Measurements from ENCODE around the gene MBD3L5. TPM values are rescaled to one million over a fixed set of nuclear protein-coding genes. Genes with fewer than 3 reads are reported as not detected.
"Not testable (repeated sequence)": the region's sequence is repeated elsewhere in the genome, so short reads cannot be mapped to it uniquely, and the experiment has no call there.

MBD3L5 gene
- total and polyA plus RNA-seq, 2 donors (not counting 3 experiments of a cell fraction or from before 2014, with no cell fraction given) = not detected

DNA sequence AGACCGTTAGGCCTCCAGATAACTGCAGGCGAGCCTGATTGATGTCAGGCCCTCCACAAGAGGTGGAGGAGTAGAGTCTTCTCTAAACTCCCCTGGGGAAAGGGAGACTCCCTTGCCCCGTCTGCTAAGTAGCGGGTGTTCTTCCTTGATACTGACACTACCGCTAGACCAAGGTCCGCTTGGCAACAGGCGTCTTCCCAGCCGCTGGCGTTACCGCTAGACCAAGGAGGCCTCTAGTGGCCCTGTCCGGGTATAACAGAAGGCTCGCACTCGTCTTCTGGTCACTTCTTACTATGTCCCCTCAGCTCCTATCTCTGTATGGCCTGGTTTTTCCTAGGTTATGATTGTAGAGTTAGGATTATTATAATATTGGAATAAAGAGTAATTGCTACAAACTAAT, 36.7 kb downstream of the MBD3L5 start:
- POLR2A ChIA-PET = not testable (repeated sequence)

DNA sequence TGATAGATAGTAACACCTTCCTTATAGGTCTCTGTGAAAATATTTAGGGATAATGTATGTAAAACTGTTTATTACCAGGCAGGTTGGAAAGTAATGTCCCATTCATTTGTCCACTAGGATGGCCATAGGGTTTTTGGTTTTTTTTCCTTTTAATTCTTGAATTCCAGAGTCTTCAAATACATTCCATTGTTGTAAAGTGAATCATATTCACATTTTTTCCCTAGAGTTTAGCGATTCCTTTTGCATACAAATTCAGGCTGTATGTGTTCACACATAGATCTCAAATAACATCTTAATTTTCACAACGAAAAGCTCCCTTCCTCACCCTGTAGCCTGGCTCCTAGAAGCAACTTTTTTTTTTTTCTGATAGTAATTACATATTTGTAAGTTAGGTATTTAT, 37.3 kb downstream of the MBD3L5 start:
- Histone ChIP-seq H3K4me1 (ENCODE audit: control insufficient read depth, extremely low read depth, insufficient read depth, low read length) (peaks cover 7% of the 10 kb centered on the region), H3K27me3 (ENCODE audit: control insufficient read depth in 2 of 2, insufficient read depth in 2 of 2, low read length in 2 of 2) (no peaks in the 10 kb centered on the region), H3K4me2 (ENCODE audit: insufficient read depth, low read length) (no peak overlapping the region), H3K9ac (replicated peaks; ENCODE audit: extremely low read depth, insufficient read depth, low read length) (no peak overlapping the region), H4K20me1 (replicated peaks; ENCODE audit: control insufficient read depth, extremely low read depth, insufficient read depth, low read length) (no peaks in the 10 kb centered on the region), H3K4me3 (replicated peaks in 1 of 3; ENCODE audit: insufficient read depth in 1 of 3, low read depth in 1 of 3, low read length in 3 of 3) (no peak overlapping the region), H3K9me1 (replicated peaks; ENCODE audit: control insufficient read depth, extremely low read depth, insufficient read depth, low read length) (no peaks in the 10 kb centered on the region), H2AFZ (ENCODE audit: low read depth, low read length) (no peak overlapping the region), H3K36me3 (ENCODE audit: control insufficient read depth in 2 of 2, extremely low read depth in 1 of 2, insufficient read depth in 2 of 2, low read length in 2 of 2) (peaks cover 2 to 6% of the 10 kb centered on the region in 2 experiments), H3K9me3 (replicated peaks; ENCODE audit: control insufficient read depth, insufficient read depth, low read length) (no peaks in the 10 kb centered on the region), H3K27ac (ENCODE audit: insufficient read depth, low read depth, low read length) (no peak overlapping the region), H3K79me2 (ENCODE audit: control insufficient read depth, insufficient read depth, low read length) (peaks cover 9% of the 10 kb centered on the region)
- dilution Hi-C loops (cut with MboI; ENCODE audit: extremely low pct_ligation_motif_present, low sequenced_read_pairs) = no loop called here
- CTCF ChIA-PET = no interaction called here
- POLR2A ChIA-PET = interaction anchor here (0.5 kb wide), 1 partner anchor 421 kb away, joined by 7 read pairs; no protein-coding TSS in a partner anchor
- intact Hi-C loops (cut with micrococcal nuclease) = no loop called here
- no peak for DNase-seq (ENCODE audit: low read depth, low spot score)
- TF ChIP-seq POLR2A (IDR thresholded peaks at IDR 0.05; ENCODE audit: low read depth, low read length) = no peak
- TF ChIP-seq, protein P1, sequence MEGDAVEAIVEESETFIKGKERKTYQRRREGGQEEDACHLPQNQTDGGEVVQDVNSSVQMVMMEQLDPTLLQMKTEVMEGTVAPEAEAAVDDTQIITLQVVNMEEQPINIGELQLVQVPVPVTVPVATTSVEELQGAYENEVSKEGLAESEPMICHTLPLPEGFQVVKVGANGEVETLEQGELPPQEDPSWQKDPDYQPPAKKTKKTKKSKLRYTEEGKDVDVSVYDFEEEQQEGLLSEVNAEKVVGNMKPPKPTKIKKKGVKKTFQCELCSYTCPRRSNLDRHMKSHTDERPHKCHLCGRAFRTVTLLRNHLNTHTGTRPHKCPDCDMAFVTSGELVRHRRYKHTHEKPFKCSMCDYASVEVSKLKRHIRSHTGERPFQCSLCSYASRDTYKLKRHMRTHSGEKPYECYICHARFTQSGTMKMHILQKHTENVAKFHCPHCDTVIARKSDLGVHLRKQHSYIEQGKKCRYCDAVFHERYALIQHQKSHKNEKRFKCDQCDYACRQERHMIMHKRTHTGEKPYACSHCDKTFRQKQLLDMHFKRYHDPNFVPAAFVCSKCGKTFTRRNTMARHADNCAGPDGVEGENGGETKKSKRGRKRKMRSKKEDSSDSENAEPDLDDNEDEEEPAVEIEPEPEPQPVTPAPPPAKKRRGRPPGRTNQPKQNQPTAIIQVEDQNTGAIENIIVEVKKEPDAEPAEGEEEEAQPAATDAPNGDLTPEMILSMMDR (IDR thresholded peaks at IDR 0.05; ENCODE audit: extremely low read depth in 1 of 2, insufficient read depth in 1 of 2, low read depth in 1 of 2, low read length in 2 of 2) = no peak
- TF ChIP-seq FOS (IDR thresholded peaks at IDR 0.05; ENCODE audit: borderline replicate concordance, insufficient read depth, low read length) = no peak
- TF ChIP-seq MYC (IDR thresholded peaks at IDR 0.05; ENCODE audit: low read depth, low read length) = no peak
- TF ChIP-seq GATA2 (IDR thresholded peaks at IDR 0.05; ENCODE audit: insufficient read depth, insufficient read length, low read depth, low read length) = no peak
- TF ChIP-seq, protein P2, sequence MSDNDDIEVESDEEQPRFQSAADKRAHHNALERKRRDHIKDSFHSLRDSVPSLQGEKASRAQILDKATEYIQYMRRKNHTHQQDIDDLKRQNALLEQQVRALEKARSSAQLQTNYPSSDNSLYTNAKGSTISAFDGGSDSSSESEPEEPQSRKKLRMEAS (IDR thresholded peaks at IDR 0.05; ENCODE audit: insufficient read depth, insufficient read length) = no peak
- BruUV-seq (replicated peaks) = no TSS peak
- FAIRE-seq = no peak

More for the DNA sequence above, 36.7 kb downstream of the MBD3L5 start:
- BruUV-seq (replicated peaks); H3K9me3 ChIP-seq (replicated peaks; ENCODE audit: control insufficient read depth, insufficient read depth, low read length); intact Hi-C loops (cut with micrococcal nuclease); H3K36me3 ChIP-seq (ENCODE audit: control insufficient read depth in 2 of 2, extremely low read depth in 1 of 2, insufficient read depth in 2 of 2, low read length in 2 of 2); H2AFZ ChIP-seq (ENCODE audit: low read depth, low read length); H3K9me1 ChIP-seq (replicated peaks; ENCODE audit: control insufficient read depth, extremely low read depth, insufficient read depth, low read length); DNase-seq (ENCODE audit: low read depth, low spot score); H3K27ac ChIP-seq (ENCODE audit: insufficient read depth, low read depth, low read length); H4K20me1 ChIP-seq (replicated peaks; ENCODE audit: control insufficient read depth, extremely low read depth, insufficient read depth, low read length); H3K4me3 ChIP-seq (replicated peaks in 1 of 3; ENCODE audit: insufficient read depth in 1 of 3, low read depth in 1 of 3, low read length in 3 of 3); H3K4me2 ChIP-seq (ENCODE audit: insufficient read depth, low read length); dilution Hi-C loops (cut with MboI; ENCODE audit: extremely low pct_ligation_motif_present, low sequenced_read_pairs); H3K9ac ChIP-seq (replicated peaks; ENCODE audit: extremely low read depth, insufficient read depth, low read length); H3K4me1 ChIP-seq (ENCODE audit: control insufficient read depth, extremely low read depth, insufficient read depth, low read length); H3K79me2 ChIP-seq (ENCODE audit: control insufficient read depth, insufficient read depth, low read length); H3K27me3 ChIP-seq (ENCODE audit: control insufficient read depth in 2 of 2, insufficient read depth in 2 of 2, low read length in 2 of 2): not testable (repeated sequence)
- FAIRE-seq = peak; percentile 77
- TF ChIP-seq, protein P1 (IDR thresholded peaks at IDR 0.05; ENCODE audit: extremely low read depth in 1 of 2, insufficient read depth in 1 of 2, low read depth in 1 of 2, low read length in 2 of 2) = peak; percentile 4 to 26
- CTCF ChIA-PET = interaction anchor here (0.6 kb wide), 1 partner anchor 177 kb away, joined by 3 read pairs; no protein-coding TSS in a partner anchor

Data from endothelial cell of umbilical vein (primary cell).